Mucosa of rectum (tissue), 2 donors: ENCODE measurements around the gene MAN1C1.

Source experiments
- H3K27ac ChIP-seq, 2 donors: one replicate each; pipeline ENCODE4 v1.7.0; 2013; ENCODE audit warnings: inconsistent platforms in 2 of 2, low read depth in 2 of 2, low read length in 2 of 2
- H3K27me3 ChIP-seq, 2 donors: one replicate each; pipeline ENCODE4 v1.7.0; 2013; ENCODE audit warnings: low read length in 2 of 2; ENCODE audit not compliant: control insufficient read depth in 2 of 2, insufficient read depth in 2 of 2
- H3K36me3 ChIP-seq, 2 donors: one replicate each; pipeline ENCODE4 v1.7.0; 2013; ENCODE audit warnings: low read length in 2 of 2; ENCODE audit not compliant: control insufficient read depth in 2 of 2, insufficient read depth in 2 of 2
- H3K4me1 ChIP-seq, 2 donors: one replicate each; pipeline ENCODE4 v1.7.0; 2013; ENCODE audit warnings: low read length in 2 of 2, mild to moderate bottlenecking in 1 of 2; ENCODE audit not compliant: control insufficient read depth in 2 of 2, insufficient read depth in 2 of 2
- H3K4me3 ChIP-seq, 2 donors: one replicate each; pipeline ENCODE4 v1.7.0; 2013; ENCODE audit warnings: low read length in 2 of 2
- H3K9ac ChIP-seq, 2 donors: one replicate each; pipeline ENCODE4 v1.7.0; 2013; ENCODE audit warnings: low read length in 2 of 2, low read depth in 1 of 2, mild to moderate bottlenecking in 1 of 2
- H3K9me3 ChIP-seq, 2 donors: one replicate each; pipeline ENCODE4 v1.7.0; 2013; ENCODE audit warnings: low read length in 2 of 2; ENCODE audit not compliant: control insufficient read depth in 2 of 2
- donor health status: healthy.
- donor health status: Normal muscosa, but diverticular disease.

MAN1C1 gene

GRCh38 chr1:25807480-25808390 lies 191.1 kb downstream of the MAN1C1 start:
- Histone ChIP-seq H3K27me3 (peaks cover 0 to 2% of the 10 kb centered on the region in 2 donors), H3K9me3 (no peaks in the 10 kb centered on the region), H3K27ac (peak overlapping the region in 1 of 2 donors; percentile 11), H3K4me3 (no peak overlapping the region), H3K36me3 (peaks cover 3 to 7% of the 10 kb centered on the region in 2 donors), H3K4me1 (peaks cover 7 to 9% of the 10 kb centered on the region in 2 donors), H3K9ac (no peak overlapping the region)

DNA sequence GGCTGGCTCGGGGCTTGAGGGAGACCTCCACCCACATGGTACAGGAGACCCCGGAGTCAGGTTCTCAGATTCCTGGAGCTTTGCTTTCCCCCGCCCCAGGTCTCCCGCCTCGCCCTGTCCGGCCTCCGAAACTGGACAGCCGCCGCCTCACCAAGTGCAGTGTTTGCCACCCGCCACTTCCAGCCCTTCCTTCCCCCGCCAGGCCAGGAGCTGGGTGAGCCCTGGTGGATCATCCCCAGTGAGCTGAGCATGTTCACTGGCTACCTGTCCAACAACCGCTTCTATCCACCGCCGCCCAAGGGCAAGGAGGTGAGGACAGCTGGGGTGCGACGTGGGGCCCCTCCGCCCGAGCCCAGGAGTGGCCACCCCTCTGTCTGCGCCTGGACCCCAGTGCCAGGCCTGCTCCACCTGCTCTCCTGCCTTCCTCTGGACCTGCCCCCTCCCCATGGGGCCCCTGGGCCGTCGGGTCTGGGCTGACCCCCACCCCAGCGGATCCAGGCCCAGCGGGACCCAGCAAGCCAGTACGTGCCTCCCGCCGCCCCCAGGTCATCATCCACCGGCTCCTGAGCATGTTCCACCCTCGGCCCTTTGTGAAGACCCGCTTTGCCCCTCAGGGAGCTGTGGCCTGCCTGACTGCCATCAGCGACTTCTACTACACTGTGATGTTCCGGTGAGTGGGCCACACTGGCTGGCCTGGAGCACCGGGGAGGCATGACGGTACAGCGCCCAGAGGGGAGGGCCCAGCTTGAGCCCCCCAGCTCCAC lies 192.1 kb downstream of the MAN1C1 start:
- Histone ChIP-seq H3K36me3 (peaks cover 7 to 12% of the 10 kb centered on the region in 2 donors), H3K9ac (no peak overlapping the region), H3K4me3 (no peak overlapping the region), H3K27me3 (no peaks in the 10 kb centered on the region), H3K9me3 (no peaks in the 10 kb centered on the region), H3K4me1 (peaks cover 7% of the 10 kb centered on the region in 2 donors), H3K27ac (no peak overlapping the region)

DNA sequence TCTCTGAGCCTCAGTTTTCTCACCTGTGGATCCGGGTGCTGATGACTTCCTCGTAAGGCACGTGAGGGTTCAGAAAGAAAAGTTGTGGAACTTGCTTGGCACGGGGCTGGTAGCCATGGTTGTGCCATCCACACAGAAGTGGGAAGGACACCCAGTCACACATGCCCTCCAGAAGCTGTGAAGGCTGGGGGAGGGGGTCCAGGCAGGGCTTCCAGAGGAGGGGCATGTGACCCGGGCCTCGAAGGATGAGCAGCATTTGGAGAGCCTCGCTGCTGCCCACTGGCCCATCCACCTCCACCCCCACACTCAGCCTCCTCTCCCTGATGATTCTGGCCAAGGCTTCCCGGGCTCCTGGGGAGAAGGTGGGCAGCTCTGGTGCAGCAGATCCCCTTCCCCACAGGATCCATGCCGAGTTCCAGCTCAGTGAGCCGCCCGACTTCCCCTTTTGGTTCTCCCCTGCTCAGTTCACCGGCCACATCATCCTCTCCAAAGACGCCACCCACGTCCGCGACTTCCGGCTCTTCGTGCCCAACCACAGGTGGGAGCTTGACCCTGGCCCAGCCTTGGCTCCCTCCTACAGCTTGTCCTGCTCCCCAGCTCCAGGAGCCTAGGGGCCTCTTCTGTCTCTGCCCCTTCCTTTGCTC lies 192.8 kb downstream of the MAN1C1 start:
- Histone ChIP-seq H3K36me3 (peaks cover 7 to 16% of the 10 kb centered on the region in 2 donors), H3K9me3 (no peaks in the 10 kb centered on the region), H3K4me3 (no peak overlapping the region), H3K4me1 (peaks cover 7% of the 10 kb centered on the region in 2 donors), H3K27ac (no peak overlapping the region), H3K9ac (no peak overlapping the region), H3K27me3 (no peaks in the 10 kb centered on the region)

DNA sequence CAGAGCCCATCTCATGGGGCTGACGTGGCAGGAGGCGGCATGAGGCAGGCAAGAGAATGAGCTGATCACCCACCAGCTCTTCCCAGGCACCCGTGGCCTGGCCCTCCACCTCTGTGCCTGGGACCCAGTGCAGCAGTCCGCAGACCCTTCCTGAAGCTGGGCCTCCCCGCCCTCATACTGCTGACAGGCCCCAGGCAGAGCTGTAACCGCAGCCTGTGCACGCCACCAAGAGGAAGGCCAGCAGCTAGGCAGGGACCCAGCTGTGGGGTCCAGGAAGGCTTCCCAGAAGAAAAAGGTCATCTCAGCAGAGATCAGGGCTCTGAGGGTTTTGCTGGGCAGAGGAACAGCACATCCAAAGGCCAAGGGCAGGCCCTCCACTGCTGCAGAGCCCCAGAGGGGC lies 193.3 kb downstream of the MAN1C1 start:
- Histone ChIP-seq H3K4me3 (no peak overlapping the region), H3K9me3 (no peaks in the 10 kb centered on the region), H3K4me1 (peaks cover 7% of the 10 kb centered on the region in 2 donors), H3K27ac (no peak overlapping the region), H3K36me3 (peaks cover 7 to 17% of the 10 kb centered on the region in 2 donors), H3K9ac (no peak overlapping the region), H3K27me3 (no peaks in the 10 kb centered on the region)

DNA sequence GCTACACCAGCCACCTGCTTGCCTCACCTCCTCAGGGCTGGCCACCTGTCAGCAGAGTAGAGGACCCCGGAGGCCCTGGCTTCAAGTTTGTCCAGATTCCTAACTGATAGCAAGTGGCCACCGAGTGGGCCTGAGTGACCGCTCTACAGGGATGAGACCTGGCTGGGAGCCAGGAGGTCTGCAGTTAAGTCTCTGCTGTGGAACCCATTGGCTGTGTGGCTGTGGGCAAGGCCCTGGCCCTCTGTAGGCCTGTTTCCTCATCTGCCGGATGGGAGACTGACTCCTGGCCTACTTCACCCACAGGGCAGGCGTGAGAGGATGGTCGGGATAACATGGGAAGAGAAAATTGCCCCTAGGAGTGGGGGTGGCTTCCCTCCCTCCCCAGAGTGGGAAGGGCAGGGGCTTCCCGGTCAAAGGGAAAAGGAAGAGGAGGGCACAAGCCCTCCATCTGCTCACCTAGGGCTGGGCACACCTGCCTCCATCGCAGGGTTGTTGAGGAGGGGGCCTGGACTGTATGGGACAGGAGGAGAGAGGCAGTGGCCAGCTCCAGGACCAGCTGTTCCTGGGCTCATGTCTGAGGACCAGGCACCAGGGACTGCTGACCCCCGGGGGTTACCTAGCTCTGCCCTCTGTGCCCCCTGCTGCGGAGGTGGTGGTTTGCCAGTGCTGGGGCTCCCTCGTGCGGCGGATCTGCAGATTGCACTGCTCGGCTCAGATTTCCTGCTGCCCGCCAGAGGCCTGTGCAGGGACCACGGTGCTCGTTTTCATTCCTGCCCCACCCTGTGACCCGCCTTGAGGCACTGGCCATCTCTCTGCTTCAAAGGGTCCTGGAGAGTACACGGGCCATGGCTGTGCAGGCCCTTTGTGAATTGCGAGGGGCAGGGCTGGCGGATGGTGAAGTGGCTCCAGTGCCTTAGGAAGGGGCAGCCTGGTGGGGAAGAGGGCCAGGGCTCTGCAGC lies 194.0 kb downstream of the MAN1C1 start:
- H3K27ac ChIP-seq, result no peak overlapping the region
- H3K9ac ChIP-seq, result no peak overlapping the region
- H3K36me3 ChIP-seq, result peaks cover 4 to 17% of the 10 kb centered on the region in 2 donors
- H3K9me3 ChIP-seq, result no peaks in the 10 kb centered on the region
- peaks cover 7% of the 10 kb centered on the region in 2 donors for H3K4me1 ChIP-seq
- no peak overlapping the region for H3K4me3 ChIP-seq
- H3K27me3 ChIP-seq, result no peaks in the 10 kb centered on the region

GRCh38 chr1:25811384-25812082 lies 194.9 kb downstream of the MAN1C1 start:
- no peak overlapping the region for H3K4me3 ChIP-seq
- H3K27ac ChIP-seq, result no peak overlapping the region
- peaks cover 4 to 13% of the 10 kb centered on the region in 2 donors for H3K36me3 ChIP-seq
- H3K4me1 ChIP-seq, result peaks cover 7% of the 10 kb centered on the region in 2 donors
- H3K27me3 ChIP-seq, result no peaks in the 10 kb centered on the region
- H3K9ac ChIP-seq, result no peak overlapping the region
- no peaks in the 10 kb centered on the region for H3K9me3 ChIP-seq

DNA sequence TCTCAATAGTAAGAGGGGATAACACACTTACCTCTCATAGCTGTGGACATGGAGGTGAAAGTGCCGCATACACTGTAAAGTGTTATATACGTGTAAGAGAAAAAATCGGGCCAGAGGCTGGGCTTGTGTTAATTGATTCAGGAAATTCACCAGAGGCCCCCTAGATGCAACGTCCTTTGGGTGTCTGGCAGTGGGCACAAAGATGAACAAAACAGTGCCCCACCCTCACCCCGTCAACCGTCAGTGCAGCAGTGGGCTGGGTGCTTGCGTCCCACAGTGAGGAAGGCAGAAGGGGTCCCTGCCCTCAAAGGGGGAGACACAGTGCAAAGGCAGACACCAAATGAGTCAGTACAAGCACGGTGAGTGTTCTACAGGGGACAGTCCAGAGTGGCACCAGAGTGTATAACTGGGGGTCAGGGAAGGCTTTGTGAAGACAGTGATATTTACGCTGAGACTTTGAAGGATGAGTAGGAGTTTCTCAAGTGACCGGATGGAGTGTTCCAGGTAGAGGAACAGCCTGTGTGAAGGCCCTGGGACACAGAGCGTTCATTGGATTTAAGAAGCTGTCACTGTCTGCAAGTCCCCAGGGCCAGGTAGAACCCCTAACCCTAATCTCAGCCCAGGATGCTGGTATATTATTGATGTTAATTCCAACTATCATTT lies 196.6 kb downstream of the MAN1C1 start:
- H3K9ac ChIP-seq, result no peak overlapping the region

GRCh38 chr1:25813734-25814471 lies 197.3 kb downstream of the MAN1C1 start:
- Histone ChIP-seq H3K9ac (no peak overlapping the region), H3K27ac (no peak overlapping the region), H3K4me1 (peaks cover 12 to 19% of the 10 kb centered on the region in 2 donors), H3K36me3 (peaks cover 4 to 13% of the 10 kb centered on the region in 2 donors), H3K27me3 (no peaks in the 10 kb centered on the region), H3K4me3 (no peak overlapping the region), H3K9me3 (no peaks in the 10 kb centered on the region)

More for the DNA sequence above, 196.6 kb downstream of the MAN1C1 start:
- Histone ChIP-seq H3K9me3 (no peaks in the 10 kb centered on the region), H3K27me3 (no peaks in the 10 kb centered on the region), H3K27ac (no peak overlapping the region), H3K36me3 (peaks cover 4 to 13% of the 10 kb centered on the region in 2 donors), H3K4me3 (no peak overlapping the region), H3K4me1 (peaks cover 5 to 12% of the 10 kb centered on the region in 2 donors)
